Activated naive CD4-positive, alpha-beta T cell treated with anti-CD3 and anti-CD28 coated beads, Interleukin-2, amount 50 U/mL, for 16 hours (primary cell): ENCODE data around the gene PDCD5.
"Not testable (repeated sequence)": the region's sequence is repeated elsewhere in the genome, so short reads cannot be mapped to it uniquely, and the experiment has no call there.

ENCODE experiments used
- DNase-seq: peaks from one replicate; pipeline ENCODE4 v3.0.0-alpha.2; 2020

PDCD5 gene, protein sequence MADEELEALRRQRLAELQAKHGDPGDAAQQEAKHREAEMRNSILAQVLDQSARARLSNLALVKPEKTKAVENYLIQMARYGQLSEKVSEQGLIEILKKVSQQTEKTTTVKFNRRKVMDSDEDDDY

DNA sequence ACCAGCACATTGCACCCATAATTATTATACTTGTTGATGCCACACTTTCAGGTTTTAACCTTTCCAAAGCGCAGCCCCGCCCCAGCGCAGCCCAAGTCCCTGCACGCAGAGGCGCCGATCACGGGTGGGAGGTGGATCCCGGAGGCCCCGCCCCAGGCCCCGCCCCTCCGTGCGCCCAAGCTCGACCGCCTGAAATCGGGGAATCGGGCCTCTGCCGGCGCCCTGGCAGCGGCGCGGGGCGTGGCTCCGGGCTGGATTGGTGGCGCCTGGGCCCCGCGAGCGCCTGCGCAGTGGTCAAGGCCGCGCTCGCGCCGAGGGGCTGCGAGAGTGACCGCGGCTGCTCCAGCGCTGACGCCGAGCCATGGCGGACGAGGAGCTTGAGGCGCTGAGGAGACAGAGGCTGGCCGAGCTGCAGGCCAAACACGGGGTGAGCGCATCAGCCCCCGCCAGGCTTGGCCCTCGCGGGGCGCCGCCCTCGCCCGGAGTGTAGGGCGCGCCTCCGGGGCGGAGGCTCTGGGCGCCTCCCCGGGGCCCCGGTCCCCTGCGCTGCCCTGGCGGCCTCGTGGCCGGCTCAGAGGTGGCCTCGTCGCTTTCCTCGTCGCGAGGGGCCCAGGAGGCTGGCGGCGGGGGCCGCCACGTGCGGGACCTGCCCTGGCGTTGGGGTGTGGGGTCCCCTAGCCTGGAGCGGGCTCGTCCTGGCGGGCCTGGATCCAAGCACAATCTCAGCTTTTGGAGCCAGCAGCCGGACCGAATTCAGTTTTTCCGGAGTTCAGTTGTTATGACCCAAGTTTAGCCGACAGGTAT, at the start of gene PDCD5:
PDCD5 (plus strand) TSS at position 290 of the 804 bp plus-strand sequence; CDS start at position 362, 72 bp downstream.
- DNase-seq, result peak; percentile 98

DNA sequence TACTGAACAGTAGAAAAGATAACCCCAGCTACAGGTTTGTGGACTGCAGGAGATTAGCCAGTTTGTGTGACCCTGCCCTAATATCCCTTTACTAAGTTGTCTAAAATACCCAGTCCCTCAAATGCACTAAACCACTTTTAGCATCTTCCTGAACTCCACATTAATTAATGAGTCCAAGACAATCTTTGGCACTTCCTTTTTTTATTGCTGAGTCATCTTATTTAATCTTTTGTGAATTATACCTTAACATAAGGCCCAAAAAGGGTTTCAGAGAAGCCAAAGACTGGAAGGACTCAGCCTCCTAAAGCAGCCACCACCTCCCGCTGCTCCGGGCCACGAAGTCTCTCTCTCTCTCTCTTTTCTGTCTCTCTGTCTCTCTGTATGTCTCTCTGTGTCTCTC, 48.8 kb upstream of the PDCD5 start:
- DNase-seq, result no peak

DNA sequence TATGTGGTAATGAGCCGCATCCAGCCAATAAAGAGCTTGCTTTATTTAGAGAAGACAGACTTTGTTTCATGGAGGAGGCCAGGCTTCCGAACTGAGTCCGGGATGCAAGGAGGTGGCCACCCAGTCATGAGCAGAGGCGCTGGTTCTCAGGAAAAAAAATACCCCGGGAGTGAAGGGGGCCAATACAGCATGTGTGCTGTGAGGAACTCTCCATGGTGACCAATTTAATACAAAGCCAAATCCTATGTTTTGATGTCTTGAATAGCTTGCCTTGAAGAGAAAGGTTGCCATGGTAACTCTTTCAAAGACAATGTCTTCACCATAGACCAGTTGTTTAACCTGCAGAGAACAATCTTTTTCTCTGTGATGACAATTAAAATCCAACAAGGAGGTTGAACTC, 43.4 kb upstream of the PDCD5 start:
- DNase-seq, result no peak

DNA sequence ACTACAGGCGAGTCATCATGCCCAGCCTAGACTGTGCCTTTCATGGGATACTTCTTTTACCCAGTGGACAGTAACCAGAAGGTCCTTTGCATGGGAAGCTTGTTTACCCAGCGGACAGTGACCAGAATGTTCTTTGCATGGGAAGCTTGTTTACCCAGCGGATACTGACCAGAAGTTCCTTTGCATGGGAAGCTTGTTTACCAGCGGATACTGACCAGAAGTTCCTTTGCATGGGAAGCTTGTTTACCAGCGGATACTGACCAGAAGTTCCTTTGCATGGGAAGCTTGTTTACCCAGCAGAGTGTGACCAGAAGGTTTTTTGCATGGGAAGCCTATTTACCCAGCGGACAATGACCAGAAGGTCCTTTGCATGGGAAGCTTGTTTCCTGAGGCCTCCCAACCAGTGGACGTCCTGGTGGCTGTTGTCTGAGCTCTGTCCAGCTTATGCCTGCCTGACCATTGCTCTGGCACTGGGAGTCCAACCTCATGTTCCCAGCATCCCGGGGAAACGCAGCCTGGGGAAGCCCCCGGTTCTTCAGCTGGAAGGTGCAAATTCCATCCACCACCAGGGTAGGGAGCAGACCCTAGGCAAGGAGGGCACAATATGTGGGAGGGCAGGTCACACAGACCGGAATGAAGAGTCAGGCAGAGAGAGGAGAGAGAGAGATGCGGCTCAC, 41.6 kb upstream of the PDCD5 start:
- DNase-seq, result no peak

DNA sequence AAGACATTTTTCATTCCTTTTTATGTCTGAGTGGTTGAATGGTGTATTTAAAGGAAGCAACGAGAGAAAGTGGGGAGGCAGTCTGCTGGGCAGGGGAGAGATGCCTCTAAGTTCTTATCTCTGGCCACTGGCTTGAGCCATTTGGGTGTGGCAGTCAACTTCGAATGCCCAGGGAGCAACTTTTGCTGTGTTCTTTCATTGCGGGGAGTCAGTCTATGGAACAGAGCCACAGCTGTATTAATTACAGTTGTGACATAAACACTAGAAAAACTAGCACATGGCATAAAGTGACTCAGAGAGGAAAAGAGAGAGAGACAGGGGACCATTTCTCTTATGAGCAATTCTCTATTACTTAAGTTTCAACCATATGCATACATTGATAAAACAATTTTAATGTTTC, 40.4 kb upstream of the PDCD5 start:
- no peak for DNase-seq

DNA sequence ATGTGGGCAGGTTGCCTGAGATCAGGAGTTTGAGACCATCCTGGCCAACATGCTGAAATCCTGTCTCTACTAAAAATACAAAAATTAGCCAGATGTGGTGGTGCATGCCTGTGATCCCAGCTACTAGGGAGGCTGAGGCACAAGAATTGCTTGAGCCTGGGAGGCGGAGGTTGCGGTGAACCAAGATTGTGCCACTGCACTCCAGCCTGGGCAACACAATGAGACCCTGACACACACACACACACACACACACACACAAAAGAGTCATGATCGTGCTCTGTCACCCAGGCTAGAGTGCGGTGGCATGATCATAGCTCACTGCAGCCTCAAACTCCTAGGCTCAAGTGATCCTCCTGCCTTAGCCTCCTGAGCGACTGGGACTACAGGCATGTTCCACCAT, 39.6 kb upstream of the PDCD5 start:
- not testable (repeated sequence) for DNase-seq

DNA sequence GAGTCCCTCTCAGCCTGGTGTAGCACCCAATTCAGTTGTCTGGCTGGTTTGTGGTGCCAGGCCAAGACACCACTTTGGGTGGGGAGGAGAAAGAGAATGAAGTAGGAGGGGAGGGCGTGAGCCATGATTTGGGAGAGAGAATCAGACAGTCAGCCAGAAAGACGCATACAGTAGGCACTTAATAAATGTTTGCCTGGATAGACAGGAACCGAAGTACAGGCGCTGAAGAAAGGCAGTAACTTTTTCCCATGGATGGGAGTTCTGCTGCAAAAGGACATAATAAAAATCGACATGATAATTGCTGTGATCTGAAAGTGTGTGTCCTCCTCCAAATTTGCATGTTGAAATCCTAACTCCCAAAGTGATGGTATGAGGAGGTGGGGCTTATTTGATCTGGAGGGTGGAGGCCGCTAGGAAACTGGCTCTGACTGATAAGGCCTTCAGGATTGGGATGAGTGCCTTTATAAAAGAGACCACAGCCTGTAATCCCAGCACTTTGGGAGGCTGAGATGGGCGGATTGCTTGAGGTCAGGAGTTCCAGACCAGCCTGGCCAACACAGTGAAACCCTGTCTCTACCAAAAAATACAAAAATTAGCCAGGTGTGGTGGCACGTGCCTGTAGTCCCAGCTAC, 38.4 kb upstream of the PDCD5 start:
- DNase-seq, result no peak

DNA sequence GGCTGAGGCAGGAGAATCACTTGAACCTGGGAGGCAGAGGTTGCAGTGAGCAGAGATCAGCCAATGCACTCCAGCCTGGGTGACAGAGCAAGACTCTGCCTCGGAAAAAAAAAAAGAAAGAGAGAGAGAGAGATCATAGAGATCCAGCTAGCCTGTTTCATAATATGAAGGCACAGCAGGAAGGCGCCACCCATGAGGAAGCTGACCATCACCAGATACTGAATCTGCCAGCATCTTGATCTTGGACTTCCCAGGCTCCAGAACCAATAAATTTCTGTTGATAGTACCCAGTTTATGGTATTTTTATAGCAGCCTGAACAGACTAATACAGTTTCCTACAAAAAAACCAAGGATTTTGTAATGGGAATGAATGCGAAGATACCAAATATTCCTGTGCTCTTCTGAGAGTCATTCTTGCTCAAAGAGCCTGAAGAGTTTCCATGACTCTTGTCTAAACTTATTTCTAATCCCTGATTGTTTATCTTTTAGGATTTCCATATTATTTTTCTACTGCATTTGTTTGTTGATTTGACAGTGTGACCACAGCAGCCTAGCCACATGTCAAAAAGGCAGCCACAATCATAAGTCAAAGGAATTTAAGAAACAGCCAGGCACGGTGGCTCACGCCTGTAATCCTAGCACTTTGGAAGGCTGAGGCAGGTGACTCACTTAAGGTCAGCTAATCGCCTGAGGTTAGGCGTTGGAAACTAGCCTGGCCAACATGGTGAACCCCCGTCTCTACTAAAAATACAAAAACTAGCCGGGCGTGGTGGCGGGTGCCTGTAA, 37.7 kb upstream of the PDCD5 start:
- no peak for DNase-seq

DNA sequence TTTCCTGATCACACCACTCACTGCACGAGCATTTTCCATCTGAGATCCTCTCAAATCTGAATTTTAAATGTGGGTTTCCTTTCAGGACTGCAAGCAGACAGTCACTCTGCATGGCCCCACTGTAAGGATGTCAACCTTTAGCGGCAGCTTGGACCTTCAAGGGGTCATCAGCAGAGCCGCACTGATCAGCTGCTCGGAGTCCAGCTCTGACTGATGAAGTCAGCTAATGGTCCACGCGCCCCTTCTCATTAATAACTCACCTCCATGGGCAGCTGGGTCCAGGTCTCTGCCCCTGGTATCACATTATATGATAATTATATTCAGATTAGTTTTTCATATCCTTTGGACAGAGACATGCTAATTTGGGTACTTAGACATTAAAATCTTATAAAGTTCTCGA, 36.1 kb upstream of the PDCD5 start:
- DNase-seq, result no peak

DNA sequence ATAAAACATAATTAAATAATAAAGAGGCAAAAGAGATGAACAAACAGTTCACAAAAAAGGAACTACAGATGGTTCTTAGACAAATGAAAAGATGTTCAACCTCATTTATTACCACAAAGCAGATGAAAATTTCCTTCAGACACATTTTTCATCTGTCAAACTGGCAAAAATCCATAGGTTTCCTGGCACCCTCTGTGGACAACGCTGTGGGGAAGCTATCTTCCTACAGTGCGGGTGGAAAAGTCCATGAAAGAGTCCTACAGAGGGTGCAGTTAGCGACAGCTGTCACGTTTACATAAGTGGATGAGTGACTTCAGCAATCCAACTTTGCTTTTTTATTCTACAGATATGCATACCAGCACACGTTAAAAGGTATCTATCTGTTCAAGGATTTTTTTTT, 30.3 kb upstream of the PDCD5 start:
- DNase-seq, result no peak

DNA sequence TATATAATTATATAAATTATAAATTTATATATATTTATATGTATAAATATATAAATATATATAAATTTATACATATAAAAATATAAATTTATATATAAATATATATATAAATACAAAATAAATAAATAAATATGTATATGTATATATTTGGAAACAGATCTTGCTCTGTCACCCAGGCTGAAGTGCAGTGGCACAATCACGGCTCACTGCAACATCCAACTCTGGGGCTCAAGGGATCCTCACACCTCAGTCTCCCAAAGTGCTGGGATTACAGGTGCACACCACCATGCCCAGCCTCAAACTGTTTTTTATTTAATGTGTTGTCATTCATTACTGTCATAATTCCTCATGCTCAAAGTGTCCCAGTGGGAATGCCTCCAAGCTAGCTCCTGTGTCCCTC, 25.2 kb upstream of the PDCD5 start:
- no peak for DNase-seq

DNA sequence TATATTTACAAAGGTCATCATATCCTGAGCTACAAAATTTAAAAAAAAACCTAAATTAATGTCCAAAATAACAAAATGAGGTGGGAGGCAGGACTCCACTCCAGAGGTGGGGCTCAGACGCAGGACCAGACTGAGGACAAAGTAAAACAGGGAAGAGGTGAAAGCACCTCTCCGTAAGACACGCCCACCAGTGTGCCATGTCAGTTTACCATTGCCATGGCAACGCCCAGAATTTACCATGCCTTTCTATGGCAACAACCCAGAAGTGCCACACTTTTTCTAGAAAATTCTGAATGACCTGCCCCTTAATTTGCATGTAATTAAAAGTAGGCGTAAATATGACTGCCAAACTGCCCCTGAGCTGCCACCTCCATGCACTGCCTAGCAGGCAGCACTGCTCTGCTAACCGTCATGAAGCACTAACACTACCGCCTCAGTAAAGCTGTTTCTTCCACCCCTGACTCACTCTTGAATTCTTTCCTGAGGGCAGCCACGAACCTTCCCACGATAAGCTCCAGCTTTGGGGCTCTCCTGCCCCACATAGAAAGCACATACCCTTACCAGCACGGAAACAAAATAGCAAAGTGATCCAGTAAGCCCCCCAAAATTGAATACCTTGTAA, 22.3 kb upstream of the PDCD5 start:
- no peak for DNase-seq

DNA sequence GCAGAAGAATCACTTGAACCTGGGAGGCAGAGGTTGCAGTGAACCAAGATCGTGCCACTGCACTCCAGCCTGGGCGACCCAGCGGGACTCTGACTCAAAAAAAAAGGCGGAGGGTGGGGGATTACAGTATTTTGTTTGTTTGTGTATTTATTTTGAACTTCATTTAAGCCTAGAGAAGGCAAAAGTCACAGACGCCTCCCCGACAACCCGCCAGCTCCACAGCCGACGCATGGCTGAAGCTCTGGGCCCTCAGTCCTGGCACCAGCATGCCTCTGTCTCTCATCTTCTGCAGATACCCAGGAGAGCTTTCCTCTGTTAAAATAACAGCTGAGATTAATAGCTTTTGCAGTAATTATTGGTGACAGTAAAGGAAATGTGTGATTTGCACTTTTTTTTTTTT, 17.2 kb upstream of the PDCD5 start:
- DNase-seq, result no peak

DNA sequence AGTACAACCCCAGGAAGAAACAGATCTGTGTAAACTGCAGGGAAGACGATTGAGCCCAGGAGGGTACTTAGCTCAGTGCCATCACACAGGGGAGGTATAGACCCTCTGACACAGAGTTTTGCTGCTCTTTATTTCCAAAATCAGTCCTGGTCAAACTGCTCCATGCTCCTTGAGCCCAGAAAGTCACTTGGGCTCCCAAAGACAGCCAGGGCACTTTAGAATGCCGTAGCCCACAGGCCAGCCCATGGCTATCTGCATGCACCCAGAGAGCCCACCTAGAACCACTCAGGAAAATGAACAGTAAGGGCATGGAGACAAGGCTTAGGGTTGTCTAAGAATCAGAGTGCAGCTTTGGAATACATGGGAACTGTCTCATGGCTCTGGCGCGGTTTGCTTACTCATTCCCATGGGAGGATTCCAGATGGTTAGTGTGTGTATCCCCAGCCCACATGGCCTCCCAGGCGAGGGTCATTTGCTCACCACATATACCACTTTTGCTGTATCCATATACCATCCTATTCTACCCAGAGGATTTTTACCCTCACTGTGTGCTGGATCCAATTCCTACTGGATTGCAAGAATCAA, 14.7 kb upstream of the PDCD5 start:
- DNase-seq, result no peak

DNA sequence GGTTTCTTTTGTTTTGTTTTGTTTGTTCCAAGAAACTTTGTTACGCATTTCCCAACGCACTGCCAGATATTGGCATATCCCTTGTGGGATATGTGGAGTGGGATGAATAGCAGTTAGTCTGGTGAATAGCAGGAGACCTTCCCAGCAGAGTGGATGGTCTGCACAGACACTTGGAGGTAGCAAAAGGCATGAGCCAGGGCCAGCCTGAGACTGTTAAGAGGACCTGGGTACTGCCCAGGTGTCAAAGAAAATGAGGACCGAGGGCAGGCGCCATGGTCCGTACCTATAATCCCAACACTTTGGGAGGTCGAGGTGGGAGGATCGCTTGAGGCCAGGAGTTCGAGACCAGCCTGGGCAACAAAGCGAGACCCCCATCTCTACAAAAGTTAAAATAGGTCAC, 13.5 kb upstream of the PDCD5 start:
- no peak for DNase-seq

DNA sequence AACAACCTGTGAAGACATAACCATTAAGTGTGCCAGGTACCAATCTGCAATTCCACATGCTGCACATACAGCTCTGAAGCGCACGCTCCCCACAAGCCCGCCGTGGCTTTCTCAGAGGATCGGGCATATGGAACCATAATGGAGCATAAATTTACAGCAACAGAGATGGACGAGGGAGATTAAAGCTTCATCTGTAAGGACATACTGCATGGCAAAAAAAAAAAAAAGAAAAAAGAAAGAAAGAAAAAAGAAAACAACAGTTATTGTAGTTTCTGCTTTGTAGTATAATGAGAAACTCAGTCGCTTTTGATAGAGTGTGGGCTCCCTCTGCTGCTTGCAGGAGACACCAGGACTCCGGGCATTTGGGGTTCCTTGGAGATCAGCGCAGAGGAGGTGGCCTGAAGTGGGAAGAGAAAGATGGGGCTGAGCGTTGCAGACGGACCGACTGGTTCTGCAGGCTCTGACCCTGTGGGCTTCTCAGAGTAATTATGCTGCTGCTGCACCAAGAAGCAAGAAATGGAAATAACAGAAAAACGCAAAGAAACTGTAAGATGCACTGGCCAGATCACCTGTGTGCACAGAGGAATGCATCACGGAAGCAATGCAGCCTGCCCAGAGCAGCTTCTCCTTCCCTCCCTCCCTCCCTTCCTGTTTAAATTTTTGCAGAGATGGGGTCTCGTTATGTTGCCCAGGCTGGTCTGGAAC, 10.8 kb upstream of the PDCD5 start:
- peak; percentile 39 for DNase-seq

DNA sequence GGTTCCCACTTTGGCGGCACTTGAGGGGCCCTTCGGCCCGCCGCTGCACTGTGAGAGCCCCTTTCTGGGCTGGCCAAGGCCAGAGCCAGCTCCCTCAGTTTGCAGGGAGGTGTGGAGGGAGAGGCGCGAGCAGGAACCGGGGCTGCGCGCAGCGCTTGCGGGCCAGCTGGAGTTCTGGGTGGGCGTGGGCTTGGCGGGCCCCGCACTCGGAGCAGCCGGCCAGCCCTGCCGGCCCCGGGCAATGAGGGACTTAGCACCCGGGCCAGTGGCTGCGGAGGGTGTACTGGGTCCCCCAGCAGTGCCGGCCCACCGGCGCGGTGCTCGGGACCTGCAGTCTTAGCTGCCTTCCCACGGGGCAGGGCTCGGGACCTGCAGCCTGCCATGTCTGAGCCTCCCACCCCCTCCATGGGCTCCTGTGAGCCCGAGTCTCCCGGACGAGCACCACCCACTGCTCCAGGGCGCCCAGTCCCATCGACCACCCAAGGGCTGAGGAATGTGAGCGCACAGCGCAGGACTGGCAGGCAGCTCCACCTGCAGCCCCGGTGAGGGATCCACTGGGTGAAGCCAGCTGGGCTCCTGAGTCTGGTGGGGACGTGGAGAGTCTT, 9.4 kb upstream of the PDCD5 start:
- not testable (repeated sequence) for DNase-seq

DNA sequence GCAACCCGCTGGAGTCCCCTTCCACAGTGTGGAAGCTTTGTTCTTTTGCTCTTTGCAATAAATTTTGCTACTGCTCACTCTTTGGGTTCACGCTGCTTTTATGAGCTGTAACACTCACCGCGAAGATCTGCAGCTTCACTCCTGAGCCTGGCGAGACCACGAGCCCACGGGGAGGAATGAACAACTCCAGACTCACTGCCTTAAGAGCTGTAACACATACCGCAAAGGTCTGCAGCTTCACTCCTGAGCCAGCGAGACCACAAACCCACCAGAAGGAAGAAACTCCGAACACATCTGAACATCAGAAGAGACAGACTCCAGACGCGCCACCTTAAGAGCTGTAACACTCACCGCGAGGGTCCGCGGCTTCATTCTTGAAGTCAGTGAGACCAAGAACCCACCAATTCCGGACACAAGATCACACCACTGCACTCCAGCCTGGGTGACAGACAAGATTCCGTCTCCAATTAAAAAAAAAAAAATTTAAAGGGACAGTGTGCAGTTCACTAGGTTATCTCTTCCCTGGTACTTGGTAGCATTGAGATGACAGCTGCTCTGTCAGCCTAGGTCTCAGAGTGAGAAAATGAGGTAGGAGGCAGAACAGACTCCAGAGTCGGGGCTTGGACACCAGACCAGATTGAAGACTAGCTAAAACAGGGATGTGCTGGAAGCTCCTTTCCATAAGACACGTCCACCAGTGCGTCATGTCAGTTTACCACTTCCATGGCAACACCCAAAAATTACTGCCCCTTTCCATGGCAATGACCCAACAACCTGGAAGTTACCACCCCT, 8.1 kb upstream of the PDCD5 start:
- not testable (repeated sequence) for DNase-seq

DNA sequence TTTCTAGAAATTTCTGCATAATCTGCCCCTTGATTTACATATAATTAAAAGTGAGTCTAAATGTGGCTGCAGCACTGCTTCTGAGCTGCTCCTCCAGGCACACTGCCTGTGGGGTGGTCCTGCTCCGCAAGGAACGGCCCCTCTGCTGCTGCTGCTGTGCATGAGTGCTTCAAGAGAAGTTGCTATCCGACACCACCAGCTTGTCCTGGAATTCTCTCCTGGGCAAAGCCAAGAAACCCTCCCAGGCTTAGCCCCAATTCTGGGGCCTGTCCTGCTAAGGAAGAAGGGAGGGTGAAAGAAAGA, 7.5 kb upstream of the PDCD5 start:
- no peak for DNase-seq

DNA sequence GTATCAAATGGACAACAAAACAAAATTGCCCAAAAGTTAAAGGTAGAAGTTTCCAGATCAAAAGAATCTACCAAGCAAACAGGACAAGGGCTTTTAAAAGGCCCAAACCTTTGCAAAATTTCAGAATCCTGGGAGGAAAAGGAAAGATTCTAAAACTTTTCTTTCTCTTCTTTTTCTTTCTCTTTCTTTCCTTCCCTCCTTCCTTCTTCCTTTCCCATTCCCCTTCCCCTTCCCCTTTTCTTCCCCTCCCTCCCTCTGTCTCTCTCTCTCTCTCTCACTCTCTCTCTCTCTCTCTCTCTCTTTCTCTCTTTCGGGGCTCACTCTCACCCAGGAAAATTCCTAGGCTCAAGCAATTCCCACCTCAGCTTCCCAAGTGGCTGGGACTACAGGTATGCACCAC, 4.2 kb upstream of the PDCD5 start:
- DNase-seq, result no peak
